IMR-90 (cell line): ENCODE results near the gene RPH3AL. TPM values are rescaled to one million over a fixed set of nuclear protein-coding genes. Genes with fewer than 3 reads are reported as not detected.

Experiments
- ATAC-seq: fragments of 200-7000 bp; cut with Tn5 transposase; 2 replicates; pipeline ENCODE4 v1.9.1; 2020; ENCODE audit warnings: low read depth, mild to moderate bottlenecking, moderate library complexity
- BruUV-seq: library from RNA; stranded (reverse); fragments of 400-500 nt; replicated peaks from 2 replicates; lab custom pipeline; 2021; lab: Mats Ljungman, UMichigan
- CTCF ChIA-PET: fragments of 300-600 bp; formaldehyde crosslinking; extraction: SDS; loops from one replicate; lab custom pipeline; 2021; ENCODE audit warnings: antibody characterized with exemption; lab: Yijun Ruan, JAX
- POLR2A ChIA-PET: fragments of 300-600 bp; sonication (Branson Sonifier 250); formaldehyde crosslinking; loops from one replicate; lab custom pipeline; 2022; ENCODE audit warnings: antibody characterized with exemption; ENCODE audit not compliant: unreplicated experiment; lab: Charles Lee
- DNase-seq: peaks from one replicate; pipeline ENCODE4 v3.0.0; 2013
- H2AFZ ChIP-seq: replicated peaks from 2 replicates; pipeline ENCODE3; 2013; ENCODE audit warnings: low read length, mild to moderate bottlenecking; ENCODE audit not compliant: poor library complexity
- H2AK5ac ChIP-seq: 2 replicates; pipeline ENCODE4 v1.6.1; 2013; ENCODE audit warnings: low read depth, low read length, inconsistent platforms
- H2AK9ac ChIP-seq: replicated peaks from 2 replicates; pipeline ENCODE3; 2013; ENCODE audit warnings: mild to moderate bottlenecking, low read depth, low read length, moderate library complexity; ENCODE audit not compliant: poor library complexity
- H2BK120ac ChIP-seq: 2 replicates; pipeline ENCODE4 v1.6.1; 2013; ENCODE audit warnings: low read depth, low read length, inconsistent platforms
- H2BK15ac ChIP-seq: 3 replicates; pipeline ENCODE4 v1.6.1; 2013; ENCODE audit warnings: low read depth, low read length, inconsistent platforms
- H2BK20ac ChIP-seq: 2 replicates; pipeline ENCODE4 v1.6.1; 2013; ENCODE audit warnings: low read depth, mild to moderate bottlenecking, inconsistent platforms, low read length, moderate library complexity
- H2BK5ac ChIP-seq: 2 replicates; pipeline ENCODE4 v1.6.1; 2013; ENCODE audit warnings: mild to moderate bottlenecking, low read depth, low read length, inconsistent platforms; ENCODE audit not compliant: poor library complexity, severe bottlenecking
- H3K14ac ChIP-seq: replicated peaks from 2 replicates; pipeline ENCODE4 v1.6.1; 2013; ENCODE audit warnings: low read depth, low read length, inconsistent platforms
- H3K18ac ChIP-seq: 2 replicates; pipeline ENCODE4 v1.6.1; 2013; ENCODE audit warnings: low read depth, low read length, control low read depth
- H3K23ac ChIP-seq: 2 replicates; pipeline ENCODE4 v1.6.1; 2013; ENCODE audit warnings: low read depth, low read length, inconsistent platforms
- H3K27ac ChIP-seq: 2 replicates; pipeline ENCODE4 v1.5.1; 2013; ENCODE audit warnings: mild to moderate bottlenecking, control low read depth, low read length; ENCODE audit not compliant: insufficient read depth
- H3K27me3 ChIP-seq: 2 replicates; pipeline ENCODE4 v1.6.1; 2013; ENCODE audit warnings: low read length; ENCODE audit not compliant: control insufficient read depth, insufficient read depth
- H3K36me3 ChIP-seq: 2 replicates; pipeline ENCODE4 v1.6.1; 2013; ENCODE audit warnings: low read length, mixed read lengths; ENCODE audit not compliant: control insufficient read depth, insufficient read depth
- H3K4ac ChIP-seq: 2 replicates; pipeline ENCODE4 v1.6.1; 2013; ENCODE audit warnings: low read depth, low read length, inconsistent platforms
- H3K4me1 ChIP-seq: 2 replicates; pipeline ENCODE4 v1.6.1; 2013; ENCODE audit warnings: low read length, mixed read lengths; ENCODE audit not compliant: control insufficient read depth, insufficient read depth
- H3K4me2 ChIP-seq: 2 replicates; pipeline ENCODE4 v1.6.1; 2013; ENCODE audit warnings: low read depth, mild to moderate bottlenecking, control low read depth, low read length, moderate library complexity
- H3K4me3 ChIP-seq: 2 replicates; pipeline ENCODE4 v1.5.1; 2013; ENCODE audit warnings: low read depth, mild to moderate bottlenecking, control low read depth, low read length, moderate library complexity; ENCODE audit not compliant: insufficient read depth
- H3K56ac ChIP-seq: 2 replicates; pipeline ENCODE4 v1.6.1; 2013; ENCODE audit warnings: low read length, inconsistent platforms; ENCODE audit not compliant: insufficient read depth; ENCODE audit errors: extremely low read depth
- H3K79me1 ChIP-seq, 2 experiments: 2 replicates each; pipeline ENCODE4 v1.6.1; 2013; ENCODE audit warnings: low read length in 2 of 2, inconsistent platforms in 1 of 2, low read depth in 1 of 2
- H3K9ac ChIP-seq: 2 replicates; pipeline ENCODE4 v1.6.1; 2013; ENCODE audit warnings: low read depth, low read length, control low read depth
- H3K9me1 ChIP-seq: 2 replicates; pipeline ENCODE4 v1.6.1; 2013; ENCODE audit warnings: low read length, inconsistent platforms; ENCODE audit not compliant: insufficient read depth
- H3K9me3 ChIP-seq: 2 replicates; pipeline ENCODE4 v1.6.1; 2013; ENCODE audit warnings: low read length; ENCODE audit not compliant: control insufficient read depth, insufficient read depth
- H4K20me1 ChIP-seq: 2 replicates; pipeline ENCODE4 v1.6.1; 2013; ENCODE audit warnings: low read length, inconsistent platforms; ENCODE audit not compliant: insufficient read depth
- H4K5ac ChIP-seq: 2 replicates; pipeline ENCODE4 v1.6.1; 2013; ENCODE audit warnings: mild to moderate bottlenecking, low read depth, low read length, control low read depth
- H4K8ac ChIP-seq, 2 experiments: 2 replicates each; pipeline ENCODE4 v1.6.1; 2013; ENCODE audit warnings: low read depth in 2 of 2, low read length in 2 of 2, control low read depth in 1 of 2, inconsistent platforms in 1 of 2
- H4K91ac ChIP-seq: 2 replicates; pipeline ENCODE4 v1.6.1; 2013; ENCODE audit warnings: low read depth, low read length, inconsistent platforms; ENCODE audit not compliant: insufficient read depth
- BHLHE40 ChIP-seq: fragments of 150-350 bp; IDR thresholded peaks from 2 replicates; pipeline ENCODE4 v1.6.1; 2016; ENCODE audit warnings: mild to moderate bottlenecking, low read depth, low read length
- CEBPB ChIP-seq: IDR thresholded peaks from 2 replicates; pipeline ENCODE4 v1.6.1; 2012; ENCODE audit warnings: low read depth, low read length, improper control_type of control experiment
- CHD1 ChIP-seq: IDR thresholded peaks from 2 replicates; pipeline ENCODE4 v1.6.1; 2012; ENCODE audit warnings: low read depth, low read length, improper control_type of control experiment
- CTCF ChIP-seq: conservative IDR thresholded peaks from 2 replicates; pipeline ENCODE4 v1.5.1; 2012; ENCODE audit warnings: mild to moderate bottlenecking, low read depth, low read length, improper control_type of control experiment
- FOS ChIP-seq: fragments of 150-350 bp; IDR thresholded peaks from 2 replicates; pipeline ENCODE4 v1.6.1; 2016; ENCODE audit warnings: low read depth, low read length
- MAFK ChIP-seq: IDR thresholded peaks from 2 replicates; pipeline ENCODE4 v1.6.1; 2012; ENCODE audit warnings: low read depth, low read length, improper control_type of control experiment
- MAZ ChIP-seq: IDR thresholded peaks from 2 replicates; pipeline ENCODE4 v1.6.1; 2012; ENCODE audit warnings: low read depth, mild to moderate bottlenecking, low read length, improper control_type of control experiment, moderate library complexity, borderline replicate concordance
- MXI1 ChIP-seq: IDR thresholded peaks from 2 replicates; pipeline ENCODE4 v1.6.1; 2012; ENCODE audit warnings: low read depth, mild to moderate bottlenecking, low read length, moderate library complexity, borderline replicate concordance
- NFE2L2 ChIP-seq: fragments of 150-350 bp; IDR thresholded peaks from 2 replicates; pipeline ENCODE4 v1.6.1; 2016; ENCODE audit warnings: low read depth, mild to moderate bottlenecking, low read length
- POLR2A ChIP-seq: IDR thresholded peaks from 2 replicates; pipeline ENCODE4 v1.6.1; 2012; ENCODE audit warnings: mild to moderate bottlenecking, low read depth, low read length
- RAD21 ChIP-seq: IDR thresholded peaks from 2 replicates; pipeline ENCODE4 v1.6.1; 2012; ENCODE audit warnings: low read length, improper control_type of control experiment
- RCOR1 ChIP-seq: IDR thresholded peaks from 2 replicates; pipeline ENCODE4 v1.6.1; 2012; ENCODE audit warnings: mild to moderate bottlenecking, low read length, improper control_type of control experiment; ENCODE audit not compliant: insufficient replicate concordance
- RFX5 ChIP-seq: IDR thresholded peaks from 2 replicates; pipeline ENCODE4 v1.8.0; 2012; ENCODE audit warnings: low read depth, mild to moderate bottlenecking, low read length, moderate library complexity
- SMC3 ChIP-seq: fragments of 150-350 bp; IDR thresholded peaks from 2 replicates; pipeline ENCODE4 v1.6.1; 2016; ENCODE audit warnings: low read depth, mild to moderate bottlenecking, antibody characterized with exemption, low read length, moderate library complexity
- USF2 ChIP-seq: fragments of 150-350 bp; IDR thresholded peaks from 2 replicates; pipeline ENCODE4 v1.6.1; 2017; ENCODE audit warnings: mild to moderate bottlenecking, antibody characterized with exemption, low read length, low read depth
- WGBS, 2 experiments: methylation state at CpG; one replicate each; pipeline versions ENCODE4 v1.1.5 to v1.1.7; 2013; ENCODE audit warnings: missing lambda C conversion rate in 2 of 2; ENCODE audit not compliant: insufficient read length in 1 of 2; ENCODE audit errors: extremely low coverage in 2 of 2; 5-methylcytosine and 5-hydroxymethylcytosine counted together
- dilution Hi-C: fragments of 300-500 bp; cut with HindIII; formaldehyde crosslinking; loops from one replicate; pipeline ENCODE4 v1.14.3; 2018; ENCODE audit warnings: low sequenced_read_pairs; ENCODE audit not compliant: unreplicated experiment
- in situ Hi-C: fragments of 300-500 bp; cut with MboI; formaldehyde crosslinking; loops from 3 replicates; pipeline ENCODE4 v1.14.3; 2019; ENCODE audit warnings: low sequenced_read_pairs, inconsistent platforms, mixed read lengths
- intact Hi-C: fragments of 100-400 bp; cut with micrococcal nuclease; formaldehyde crosslinking; loops from 2 replicates; pipeline ENCODE4 v1.10.0; 2022
- polyA plus RNA-seq, 3 experiments: library from polyadenylated mRNA; depleted of rRNA; stranded (reverse); fragments of >200 nt; gene quantifications; 2 replicates each; pipeline ENCODE4 v1.2.3, GENCODE V29; 2012; ENCODE audit warnings: low replicate concordance in 1 of 3
- total RNA-seq: library from RNA; depleted of rRNA; stranded (reverse); fragments of >200 nt; gene quantifications from 2 replicates; pipeline ENCODE4 v1.2.3, GENCODE V29; 2012
- TF ChIP-seq, protein P1 (sequence below): fragments of 150-350 bp; IDR thresholded peaks from 2 replicates; pipeline ENCODE4 v1.6.1; 2016; ENCODE audit warnings: low read depth, mild to moderate bottlenecking, low read length, moderate library complexity, borderline replicate concordance

Gene RPH3AL
- total and polyA plus RNA-seq, 2 of the 4 experiments (the other 2 are of a cell fraction), result 1.8 to 2.5 TPM

DNA sequence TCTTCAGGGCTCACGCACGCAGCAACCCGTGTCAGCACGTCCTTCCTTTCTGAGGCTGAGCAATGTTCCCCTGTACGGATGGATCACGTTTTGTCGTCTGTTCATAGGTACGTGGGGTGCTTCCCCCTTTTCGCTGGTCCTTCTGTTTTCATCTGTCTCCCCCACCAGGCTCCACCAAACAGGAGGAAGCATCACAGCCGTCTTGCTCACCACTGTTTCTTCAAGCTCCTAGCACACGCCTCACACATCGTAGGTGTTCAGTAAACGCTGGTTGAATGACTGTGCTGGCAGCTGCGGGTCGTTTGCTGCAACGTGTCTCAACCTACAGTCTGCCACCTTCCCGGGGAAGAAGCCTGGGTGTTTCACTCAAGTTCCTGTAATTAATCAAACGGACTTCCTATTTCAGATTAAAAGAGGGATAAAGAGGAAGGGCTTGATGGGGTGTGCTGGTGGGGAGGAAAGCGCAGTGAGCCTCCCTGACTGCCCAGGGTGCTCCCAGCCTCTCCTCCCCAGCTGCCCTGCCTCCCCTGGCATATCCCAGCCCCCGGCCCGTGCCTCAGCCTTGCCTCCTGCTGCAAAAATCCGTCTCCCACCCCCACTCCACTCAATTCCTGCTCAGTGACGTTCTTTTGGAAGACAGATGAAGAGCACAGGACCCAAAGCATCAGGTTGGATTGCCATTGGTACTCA is 94.4 kb downstream of the RPH3AL start:
- H3K27ac ChIP-seq, result no peak overlapping the region
- no peak overlapping the region for H2BK20ac ChIP-seq
- H3K4me1 ChIP-seq, result no peaks in the 10 kb centered on the region
- H3K56ac ChIP-seq, result no peak overlapping the region
- CTCF ChIA-PET, result no interaction called here
- ATAC-seq (no peak), DNase-seq (no peak)
- dilution Hi-C loops (no loop called here), intact Hi-C loops (no loop called here), in situ Hi-C loops (no loop called here)
- no peak overlapping the region for H3K18ac ChIP-seq
- H3K14ac ChIP-seq, result no peak overlapping the region
- peak overlapping the region; percentile 32 for H2AFZ ChIP-seq
- 73% methylated on average over 9 of the region's 23 CpGs; no CpG with 5 or more reads in 1 of the 2 experiments for WGBS, 2 experiments
- H3K79me1 ChIP-seq, result no peaks in the 10 kb centered on the region
- H2AK9ac ChIP-seq, result no peak overlapping the region
- H3K9me3 ChIP-seq, result peaks cover 11% of the 10 kb centered on the region
- no peak overlapping the region for H2BK15ac ChIP-seq
- BruUV-seq, result no TSS peak
- H3K4me3 ChIP-seq, result no peak overlapping the region
- H2AK5ac ChIP-seq, result no peak overlapping the region
- POLR2A ChIA-PET, result no interaction called here
- H4K20me1 ChIP-seq, result no peaks in the 10 kb centered on the region
- H2BK5ac ChIP-seq, result no peak overlapping the region
- no peak overlapping the region for H3K4ac ChIP-seq
- no peak overlapping the region for H4K91ac ChIP-seq
- no peaks in the 10 kb centered on the region for H3K9me1 ChIP-seq
- H4K5ac ChIP-seq, result no peak overlapping the region
- H3K23ac ChIP-seq, result no peak overlapping the region
- H3K4me2 ChIP-seq, result no peak overlapping the region
- H2BK120ac ChIP-seq, result no peak overlapping the region
- H3K9ac ChIP-seq, result no peak overlapping the region
- H4K8ac ChIP-seq, result no peak overlapping the region
- H3K27me3 ChIP-seq, result peaks cover 6% of the 10 kb centered on the region; the same call in 1 of the 2 replicates
- H3K36me3 ChIP-seq, result no peaks in the 10 kb centered on the region
- no peak for TF ChIP-seq POLR2A
- TF ChIP-seq RFX5, result no peak
- TF ChIP-seq SMC3, result no peak
- no peak for TF ChIP-seq RAD21
- TF ChIP-seq CTCF, result no peak
- TF ChIP-seq NFE2L2, result no peak
- TF ChIP-seq MAZ, result no peak
- no peak for TF ChIP-seq USF2
- TF ChIP-seq CEBPB, result no peak
- TF ChIP-seq, protein P1, sequence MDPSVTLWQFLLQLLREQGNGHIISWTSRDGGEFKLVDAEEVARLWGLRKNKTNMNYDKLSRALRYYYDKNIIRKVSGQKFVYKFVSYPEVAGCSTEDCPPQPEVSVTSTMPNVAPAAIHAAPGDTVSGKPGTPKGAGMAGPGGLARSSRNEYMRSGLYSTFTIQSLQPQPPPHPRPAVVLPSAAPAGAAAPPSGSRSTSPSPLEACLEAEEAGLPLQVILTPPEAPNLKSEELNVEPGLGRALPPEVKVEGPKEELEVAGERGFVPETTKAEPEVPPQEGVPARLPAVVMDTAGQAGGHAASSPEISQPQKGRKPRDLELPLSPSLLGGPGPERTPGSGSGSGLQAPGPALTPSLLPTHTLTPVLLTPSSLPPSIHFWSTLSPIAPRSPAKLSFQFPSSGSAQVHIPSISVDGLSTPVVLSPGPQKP, result no peak
- no peak for TF ChIP-seq RCOR1
- TF ChIP-seq MAFK, result no peak
- TF ChIP-seq FOS, result no peak
- no peak for TF ChIP-seq BHLHE40
- no peak for TF ChIP-seq CHD1
- TF ChIP-seq MXI1, result no peak
